HG02938 (cell line): Measurements from ENCODE around the gene ZBTB45.
A peak's percentile ranks its signal among the peaks of the same experiment; 100 is the strongest.
"Not testable (repeated sequence)": the region's sequence is repeated elsewhere in the genome, so short reads cannot be mapped to it uniquely, and the experiment has no call there.

ENCODE experiments used
- ATAC-seq: cut with Tn5 transposase; IDR thresholded peaks from one replicate; pipeline ENCODE4 v1.9.1; 2021; ENCODE audit warnings: mild to moderate bottlenecking, moderate library complexity; ENCODE audit not compliant: unreplicated experiment

Gene ZBTB45

DNA sequence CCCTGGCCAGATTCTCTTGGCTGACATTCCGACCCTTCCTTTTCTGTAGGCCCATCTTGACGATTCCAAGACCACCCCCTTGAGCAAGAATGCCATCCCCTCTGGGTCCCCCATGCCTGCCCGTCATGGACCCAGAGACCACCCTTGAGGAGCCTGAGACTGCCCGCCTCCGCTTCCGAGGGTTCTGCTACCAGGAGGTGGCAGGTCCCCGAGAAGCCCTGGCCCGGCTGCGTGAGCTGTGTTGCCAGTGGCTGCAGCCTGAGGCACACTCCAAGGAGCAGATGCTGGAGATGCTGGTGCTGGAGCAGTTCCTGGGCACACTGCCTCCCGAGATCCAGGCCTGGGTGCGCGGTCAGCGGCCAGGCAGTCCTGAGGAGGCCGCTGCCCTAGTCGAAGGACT, 42.5 kb downstream of the ZBTB45 start:
- no peak for ATAC-seq

DNA sequence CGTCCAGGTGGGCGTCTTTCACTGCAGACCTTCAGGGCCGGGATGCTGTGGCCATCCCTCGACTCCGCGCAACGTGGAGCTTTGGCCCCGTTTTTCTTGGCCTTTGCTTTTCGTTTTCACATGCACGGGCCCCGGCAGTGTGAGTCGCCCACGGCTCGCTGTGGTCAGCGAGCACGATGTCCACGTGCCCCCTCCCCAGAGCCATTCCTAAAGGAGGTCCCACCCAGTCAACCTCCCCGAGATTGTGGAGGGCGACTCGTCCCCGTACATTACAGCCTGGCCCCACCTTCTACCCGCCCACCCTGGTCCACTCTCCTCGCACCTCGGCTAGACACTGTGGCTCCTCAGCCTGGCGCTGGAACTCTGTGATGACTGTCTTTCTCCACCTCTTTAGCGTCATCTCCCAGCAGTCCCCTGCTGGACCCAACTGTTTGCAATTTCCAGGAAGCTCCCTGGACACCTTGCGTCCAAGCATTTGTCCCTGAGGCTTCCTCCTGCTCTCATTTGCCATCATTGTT, 43.1 kb downstream of the ZBTB45 start:
- ATAC-seq, result no peak

DNA sequence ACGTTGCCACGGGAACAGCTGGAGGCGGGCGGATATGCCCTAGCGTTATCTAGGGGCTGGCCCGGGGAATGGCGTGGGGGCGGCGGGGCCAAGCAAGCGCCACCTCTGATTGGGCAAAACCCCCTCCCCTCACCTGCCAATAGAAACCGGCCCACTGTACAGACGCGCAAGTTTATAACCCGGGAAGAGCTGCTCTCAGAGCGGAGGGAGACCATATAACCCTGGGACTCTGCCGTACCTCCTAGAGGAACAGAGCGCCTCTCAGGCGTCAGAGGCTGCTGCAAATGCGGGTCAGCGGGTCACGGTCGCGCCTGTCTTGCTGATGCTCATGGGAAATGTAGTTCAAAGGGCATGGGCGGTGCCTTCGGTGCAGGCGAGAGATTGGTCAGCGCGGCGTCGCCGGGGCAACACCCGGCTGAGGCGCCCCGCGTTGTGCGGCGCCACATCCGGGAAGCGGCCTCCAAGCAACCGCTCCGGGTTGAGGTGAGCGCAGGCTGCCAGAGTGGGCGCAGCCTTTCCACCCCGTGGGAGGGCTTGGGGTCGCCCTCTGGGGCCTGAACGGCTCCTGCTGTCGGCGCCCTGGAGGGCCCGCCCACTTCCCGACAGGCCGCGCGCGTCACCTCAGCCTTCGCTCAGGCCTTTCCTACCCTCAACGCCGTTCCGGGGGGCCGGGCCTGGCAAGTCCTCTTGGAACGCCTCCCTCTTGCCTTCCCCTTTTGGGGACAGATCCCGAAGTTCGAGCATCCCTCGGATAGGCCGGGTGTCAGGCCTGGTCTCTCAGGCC, 43.7 kb downstream of the ZBTB45 start, which contains the start of gene ZNF446:
Gene ZNF446, plus strand, starts transcription at position 639 of the 784 bp plus-strand sequence. CDS start 867 bp downstream, outside the sequence.
- ATAC-seq, result peak; percentile 83

DNA sequence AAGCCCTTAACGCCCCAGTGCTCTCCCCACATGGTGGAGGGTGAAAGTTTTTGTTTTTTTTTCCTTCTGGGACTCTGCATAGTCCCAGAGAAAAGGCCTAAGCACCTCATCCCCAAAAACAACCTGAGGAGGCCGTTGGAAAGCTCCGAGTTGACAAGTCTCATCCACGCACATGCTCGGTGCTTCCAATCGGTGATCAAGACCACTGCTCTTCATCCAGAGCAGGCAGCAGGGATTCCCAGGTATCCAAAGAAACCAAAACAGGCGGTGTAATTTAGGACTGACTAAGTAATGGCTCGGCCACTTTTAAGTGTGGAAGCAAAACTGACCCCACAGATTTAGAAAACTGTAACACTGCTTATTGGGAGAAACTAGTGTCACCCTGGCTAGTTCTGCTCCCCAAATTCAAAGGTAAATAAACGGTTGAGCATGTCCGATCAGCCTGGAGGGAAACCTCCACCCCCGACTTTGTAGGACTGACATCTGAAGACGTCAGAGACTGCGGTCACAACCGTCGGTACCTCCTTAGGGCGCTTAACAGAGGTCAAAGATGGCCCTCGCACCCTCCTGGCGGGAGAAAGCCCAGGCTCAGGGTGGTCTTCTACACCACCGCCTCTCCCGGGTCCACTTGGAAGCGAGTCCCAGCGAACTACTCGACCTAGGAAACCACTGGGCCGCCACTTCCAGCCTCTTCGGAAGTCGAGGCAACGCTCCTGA, 44.5 kb downstream of the ZBTB45 start:
- ATAC-seq, result peak; percentile 4

DNA sequence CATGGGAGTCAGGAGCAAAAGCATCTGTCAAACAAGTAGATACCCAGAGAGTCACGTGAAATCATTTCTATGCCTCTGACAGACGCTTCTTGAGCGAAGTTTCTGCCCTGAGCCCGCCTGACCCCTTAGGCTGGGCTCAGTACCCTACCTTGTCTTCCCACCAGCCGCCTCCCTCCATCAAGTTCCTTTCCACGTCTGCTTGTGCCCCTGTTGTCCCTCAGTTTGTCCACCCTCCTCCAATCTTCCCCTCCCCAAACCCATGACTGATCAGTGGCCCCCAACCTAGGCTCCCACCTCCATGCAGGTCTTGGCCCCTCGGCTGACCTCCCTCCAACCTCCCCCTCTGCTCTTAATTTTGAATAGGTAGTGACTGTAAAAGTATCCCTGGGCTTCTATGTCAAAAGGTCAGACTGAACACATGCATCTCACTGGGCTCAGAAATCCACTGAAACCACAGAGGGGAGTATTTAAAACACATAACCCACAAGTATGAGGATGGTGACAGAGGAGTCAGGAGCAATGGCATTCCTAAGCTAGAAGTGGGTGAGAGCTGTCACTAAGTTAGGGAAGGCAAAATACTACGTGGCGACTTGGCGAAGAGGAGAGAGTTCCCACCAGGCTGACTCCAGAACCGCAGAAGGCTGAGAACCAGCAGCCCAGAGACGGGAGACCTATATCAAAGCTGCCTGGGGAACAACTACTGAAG, 45.2 kb downstream of the ZBTB45 start:
- no peak for ATAC-seq

DNA sequence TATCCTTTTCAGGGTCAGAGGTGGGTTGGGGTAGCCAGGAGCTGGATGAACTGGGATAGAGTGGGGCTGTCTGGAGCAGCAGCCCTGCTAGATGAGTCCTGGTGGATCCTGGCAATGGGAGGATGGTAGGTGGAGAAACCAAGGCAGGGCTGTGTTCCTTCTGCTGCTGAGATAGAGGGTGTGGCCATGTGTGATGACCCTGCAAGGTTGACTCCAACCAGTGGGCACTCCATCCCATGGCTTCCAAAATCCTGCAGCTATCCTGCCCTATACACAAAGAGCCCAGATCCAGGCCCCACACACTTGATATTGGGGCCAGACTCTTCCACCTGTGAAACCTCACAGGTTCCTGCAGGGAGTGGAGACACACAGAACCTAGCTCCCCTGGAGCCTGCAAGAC, 45.8 kb downstream of the ZBTB45 start:
- ATAC-seq, result no peak

DNA sequence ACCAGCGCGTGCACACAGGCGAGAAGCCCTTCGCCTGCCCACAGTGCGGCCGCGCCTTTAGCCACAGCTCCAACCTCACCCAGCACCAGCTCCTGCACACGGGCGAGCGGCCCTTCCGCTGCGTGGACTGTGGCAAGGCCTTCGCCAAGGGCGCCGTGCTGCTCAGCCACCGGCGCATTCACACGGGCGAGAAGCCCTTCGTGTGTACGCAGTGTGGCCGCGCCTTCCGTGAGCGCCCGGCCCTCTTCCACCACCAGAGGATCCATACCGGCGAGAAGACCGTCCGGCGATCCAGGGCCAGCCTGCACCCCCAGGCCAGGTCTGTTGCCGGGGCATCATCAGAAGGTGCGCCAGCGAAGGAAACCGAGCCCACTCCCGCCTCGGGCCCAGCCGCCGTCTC, 47.9 kb downstream of the ZBTB45 start:
- no peak for ATAC-seq

DNA sequence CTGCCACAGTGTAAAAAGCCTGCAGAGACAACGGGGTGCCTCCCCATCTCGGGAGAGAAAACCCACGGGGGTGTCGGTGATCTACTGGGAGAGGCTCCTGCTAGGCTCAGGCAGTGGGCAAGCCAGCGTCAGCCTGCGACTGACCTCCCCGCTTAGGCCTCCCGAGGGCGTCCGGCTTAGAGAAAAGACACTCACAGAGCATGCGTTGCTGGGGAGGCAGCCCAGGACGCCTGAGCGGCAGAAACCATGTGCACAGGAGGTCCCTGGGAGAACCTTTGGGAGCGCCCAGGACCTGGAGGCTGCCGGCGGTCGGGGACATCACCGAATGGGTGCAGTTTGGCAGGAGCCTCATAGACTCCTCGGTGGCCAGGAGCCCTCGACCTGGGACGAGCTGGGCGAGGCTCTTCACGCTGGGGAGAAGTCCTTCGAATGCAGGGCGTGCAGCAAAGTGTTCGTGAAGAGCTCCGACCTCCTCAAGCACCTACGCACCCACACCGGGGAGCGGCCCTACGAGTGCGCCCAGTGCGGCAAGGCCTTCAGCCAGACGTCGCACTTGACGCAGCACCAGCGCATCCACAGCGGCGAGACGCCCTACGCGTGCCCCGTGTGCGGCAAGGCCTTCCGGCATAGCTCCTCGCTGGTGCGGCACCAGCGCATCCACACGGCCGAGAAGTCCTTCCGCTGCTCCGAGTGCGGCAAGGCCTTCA, 48.6 kb downstream of the ZBTB45 start:
- ATAC-seq, result not testable (repeated sequence)

DNA sequence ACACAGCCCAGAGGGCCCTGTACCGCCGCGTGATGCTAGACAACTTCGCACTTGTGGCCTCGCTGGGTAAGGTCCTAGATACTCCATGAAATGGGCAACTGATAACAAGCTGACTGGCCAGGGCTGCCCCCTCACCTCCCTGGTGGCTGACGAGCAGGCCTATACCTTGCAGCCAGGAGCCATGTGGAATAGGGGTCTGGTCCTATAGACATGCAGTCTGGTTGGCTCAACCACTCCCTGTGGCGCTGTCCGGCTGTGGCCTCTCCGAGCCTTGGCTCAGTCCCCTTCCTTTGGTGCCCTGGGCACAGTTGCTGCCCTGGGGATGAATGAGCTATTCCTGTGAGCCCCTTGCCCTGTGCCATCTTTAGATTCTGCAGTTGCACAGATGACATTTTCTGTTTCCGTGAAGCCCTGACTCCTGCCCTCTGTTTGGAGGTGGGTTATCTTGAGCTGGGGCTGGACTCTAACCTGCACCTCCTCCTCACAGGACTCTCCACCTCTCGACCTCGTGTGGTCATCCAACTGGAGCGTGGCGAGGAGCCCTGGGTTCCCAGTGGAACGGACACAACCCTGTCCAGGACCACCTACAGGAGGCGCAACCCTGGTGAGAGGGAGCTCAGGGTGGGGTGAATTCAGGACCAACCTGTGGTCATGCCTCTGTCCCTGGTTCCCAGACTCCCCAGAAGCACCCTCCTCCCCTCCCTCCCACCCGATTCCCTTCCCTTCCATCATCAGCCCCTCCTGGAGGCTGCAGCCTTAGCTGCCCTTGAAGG, 50.2 kb downstream of the ZBTB45 start:
- ATAC-seq, result no peak

DNA sequence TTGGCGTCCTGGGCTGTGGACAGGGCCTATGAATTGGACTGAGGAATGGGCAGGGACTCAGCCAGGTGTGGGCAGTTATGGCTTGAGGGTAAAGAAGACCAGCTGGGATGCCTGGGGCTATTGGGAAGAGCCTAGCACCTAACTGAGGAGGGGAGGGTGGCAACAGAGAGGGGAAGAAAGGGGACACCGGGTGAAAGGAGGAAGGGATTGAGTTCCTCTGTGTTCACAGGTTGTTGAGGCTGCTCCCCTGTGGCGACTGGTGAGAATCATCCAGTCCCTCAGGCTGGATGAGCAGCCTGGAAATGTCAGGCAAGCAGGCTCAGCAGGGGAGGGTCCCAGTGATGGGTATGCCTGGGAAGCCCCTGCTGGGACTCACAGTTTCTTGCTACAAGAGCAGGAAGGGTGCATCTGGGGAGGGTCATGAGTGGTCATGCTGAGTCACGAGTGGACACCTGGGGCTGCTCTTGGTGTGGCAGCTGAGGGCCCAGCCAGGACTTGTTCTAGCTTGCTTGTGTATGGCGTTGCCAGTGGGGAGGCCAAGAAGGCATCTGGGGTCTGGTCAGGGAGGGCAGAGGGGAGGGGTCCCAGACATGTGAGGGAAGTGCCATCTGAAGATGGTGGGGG, 51.3 kb downstream of the ZBTB45 start:
- no peak for ATAC-seq

DNA sequence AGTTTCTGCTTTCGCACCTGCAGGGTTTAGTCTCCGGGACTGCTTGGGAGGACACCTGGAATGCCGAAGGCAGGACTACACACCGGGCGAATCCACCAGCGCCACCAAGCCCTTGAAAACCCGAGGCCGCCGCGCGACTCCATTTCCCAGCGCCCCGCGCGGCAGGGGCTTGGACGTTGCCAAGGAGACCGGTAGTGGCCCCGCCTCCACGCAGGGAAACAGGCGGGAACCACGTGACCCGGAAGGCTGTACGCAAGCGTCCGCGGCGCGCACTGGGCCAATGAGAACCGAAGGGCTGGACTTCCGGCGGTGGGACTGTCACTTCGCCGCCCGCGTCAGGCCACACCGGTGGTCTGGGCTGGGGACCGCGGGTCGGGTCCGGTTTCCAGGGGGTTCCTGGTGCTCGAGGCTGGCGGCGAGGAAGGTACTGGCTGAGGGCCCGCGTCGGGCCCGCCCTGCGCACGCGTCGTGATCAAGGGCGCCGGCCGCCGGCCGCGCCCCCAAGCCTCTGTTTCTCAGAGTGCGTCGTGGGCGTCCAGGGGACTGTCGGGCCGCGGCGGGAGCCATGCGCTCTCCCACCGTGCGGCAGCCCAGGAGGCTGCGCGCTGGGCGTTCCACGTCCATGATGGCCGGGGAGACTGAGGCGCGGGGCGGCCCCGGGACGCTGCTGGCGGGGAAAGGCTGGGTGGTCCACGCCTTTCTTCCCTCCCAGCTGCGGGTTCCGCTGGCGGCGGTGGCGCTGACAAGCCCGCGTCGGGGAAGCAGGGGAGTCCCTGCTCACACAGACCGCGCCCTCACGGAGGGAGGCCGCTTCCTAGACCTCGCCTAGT, 52.6 kb downstream of the ZBTB45 start, which contains the start of gene ZNF324:
Gene ZNF324, plus strand, starts transcription at position 321 of the 830 bp plus-strand sequence. CDS start 2,106 bp downstream, outside the sequence.
- ATAC-seq, result peak; percentile 79

DNA sequence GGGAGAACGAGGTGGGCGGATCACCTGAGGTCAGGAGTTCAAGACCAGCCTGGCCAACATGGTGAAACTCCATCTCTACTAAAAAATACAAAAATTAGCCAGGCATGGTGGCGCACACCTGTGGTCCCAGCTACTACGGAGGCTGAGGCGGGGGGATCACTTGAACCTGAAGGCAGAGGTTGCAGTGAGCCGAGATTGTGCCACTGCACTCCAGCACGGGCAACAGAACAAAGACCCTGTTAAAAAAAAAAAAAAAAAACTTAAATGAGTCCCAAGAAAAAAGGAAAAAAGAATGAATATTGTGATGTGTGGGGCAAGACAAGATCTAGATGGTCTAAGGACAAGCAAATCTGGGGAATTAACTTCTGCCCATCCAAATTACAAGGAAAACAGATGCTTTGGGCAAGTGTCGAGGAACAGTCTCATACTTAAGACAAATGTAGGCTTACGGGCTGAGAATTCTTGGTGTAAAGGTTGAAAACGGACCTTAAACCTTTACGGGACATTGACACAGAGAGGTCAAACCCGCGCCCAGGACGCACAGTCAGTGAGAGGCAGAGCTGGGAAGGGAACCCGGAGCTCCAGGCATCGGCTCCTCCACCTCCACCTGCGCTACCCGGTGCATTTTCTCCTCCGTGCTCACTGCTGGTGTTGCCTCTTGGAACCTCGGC, 53.4 kb downstream of the ZBTB45 start:
- ATAC-seq, result peak; percentile 19
